Gastrocnemius medialis (tissue), 4 donors: ENCODE data around the gene PPP4C. TPM values are rescaled to one million over a fixed set of nuclear protein-coding genes. Genes with fewer than 3 reads are reported as not detected.
"Not testable (repeated sequence)": the region's sequence is repeated elsewhere in the genome, so short reads cannot be mapped to it uniquely, and the experiment has no call there.

Experiments used
- ATAC-seq, 2 donors: fragments of 150-250 bp; one replicate each; pipeline ENCODE4 v1.9.1; 2016
- DNase-seq, 2 donors: peaks; one replicate each; pipeline ENCODE4 v3.0.0-alpha.2; 2019
- H3K27ac ChIP-seq, 4 donors: fragments of 200-600 bp; sonication (generic); 1 replicate in 1 of 4; 2 replicates in 3 of 4; pipeline ENCODE4 v1.5.1; 2016 to 2018; ENCODE audit warnings: mild to moderate bottlenecking in 2 of 4, moderate library complexity in 1 of 4
- H3K27me3 ChIP-seq, 3 donors: fragments of 200-600 bp; sonication (generic) in 2 of 3; 1 replicate in 1 of 3; 2 replicates in 2 of 3; pipeline versions ENCODE4 v1.5.1 to v1.6.0; 2016 to 2019; ENCODE audit warnings: mild to moderate bottlenecking in 1 of 3, moderate library complexity in 1 of 3
- H3K36me3 ChIP-seq, 2 donors: fragments of 200-600 bp; sonication (generic) in 1 of 2; one replicate each; pipeline ENCODE4 v1.5.1; 2017 to 2018
- H3K4me1 ChIP-seq, 2 donors: fragments of 200-600 bp; sonication (generic) in 1 of 2; one replicate each; pipeline ENCODE4 v1.5.1; 2016 to 2017; ENCODE audit warnings: mild to moderate bottlenecking in 2 of 2
- H3K4me3 ChIP-seq, 4 donors: fragments of 200-600 bp; sonication (generic) in 3 of 4; 1 replicate in 1 of 4; 2 replicates in 3 of 4; pipeline ENCODE4 v1.5.1; 2016 to 2019; ENCODE audit warnings: mild to moderate bottlenecking in 2 of 4
- H3K9me3 ChIP-seq, 3 donors: fragments of 200-600 bp; sonication (generic) in 2 of 3; 1 replicate in 1 of 3; 2 replicates in 2 of 3; pipeline ENCODE4 v1.5.1; 2016 to 2019
- CTCF ChIP-seq, 5 experiments: fragments of 450-650 bp in 3 of 5; fragments of 200-600 bp in 2 of 5; sonication (generic) in 2 of 5; IDR thresholded peaks in 4 of 5; conservative IDR thresholded peaks in 1 of 5; 1 replicate in 4 of 5; 2 replicates in 1 of 5; pipeline ENCODE4 v1.5.1; 2016 to 2019; ENCODE audit warnings: antibody characterized with exemption in 5 of 5, mild to moderate bottlenecking in 3 of 5, moderate library complexity in 3 of 5
- POLR2A ChIP-seq, 2 donors: fragments of 450-650 bp; IDR thresholded peaks; one replicate each; pipeline ENCODE4 v1.6.1; 2017; ENCODE audit warnings: antibody characterized with exemption in 2 of 2, mild to moderate bottlenecking in 2 of 2, moderate library complexity in 2 of 2
- in situ Hi-C, 4 donors: fragments of 200-750 bp; cut with MboI; loops; one replicate each; pipeline versions ENCODE4 v1.15.0 to v1.8.0; 2017; ENCODE audit warnings: low sequenced_read_pairs in 4 of 4
- intact Hi-C: fragments of 100-400 bp; cut with DNase I; formaldehyde crosslinking; loops from one replicate; pipeline ENCODE4 v1.15.1; 2023; ENCODE audit warnings: low total_unique reads
- total RNA-seq, 4 donors: library from RNA; depleted of rRNA; stranded (reverse); fragments of >200 nt; gene quantifications; one replicate each; pipeline versions ENCODE4 v1.1.0 to v1.2.3, GENCODE V29; 2016

Gene PPP4C
- total RNA-seq, 4 donors from 2014 or later, result 23.8 to 64.3 (median 44.7) TPM

- ATAC-seq, result no peak
- TF ChIP-seq CTCF (IDR thresholded peaks at IDR 0.05 in 4 of 5, conservative IDR thresholded peaks at IDR 0.05 in 1 of 5) (no peak), POLR2A (IDR thresholded peaks at IDR 0.05) (no peak)
- in situ Hi-C loops (loop anchor here in 1 of 4 donors (25.0 kb wide), 1 partner anchor 292 kb away; the partner anchor contains the start of gene ZNF771), intact Hi-C loops (loop anchor here (5.0 kb wide), 1 partner anchor 577 kb away; the partner anchor contains the start of gene SRCAP)
- no peak for DNase-seq
- Histone ChIP-seq H3K27ac (peak overlapping the region in 3 of 4 donors; percentile 85 to 96 (median 89)), H3K36me3 (peaks cover 0 to 38% of the 10 kb centered on the region in 2 donors), H3K9me3 (no peaks in the 10 kb centered on the region), H3K4me3 (no peak overlapping the region), H3K4me1 (peaks cover 14 to 18% of the 10 kb centered on the region in 2 donors), H3K27me3 (no peaks in the 10 kb centered on the region)
Observed at GRCh38 chr16:30120340-30121105, 44.7 kb downstream of the PPP4C start.

GRCh38 chr16:30121741-30122571 lies 46.2 kb downstream of the PPP4C start:
- Histone ChIP-seq H3K9me3 (no peaks in the 10 kb centered on the region), H3K27me3 (no peaks in the 10 kb centered on the region), H3K4me1 (peaks cover 14 to 18% of the 10 kb centered on the region in 2 donors), H3K36me3 (peaks cover 0 to 28% of the 10 kb centered on the region in 2 donors), H3K4me3 (peak overlapping the region; percentile 79 to 92 (median 86)), H3K27ac (peak overlapping the region; percentile 85 to 96 (median 87))
- in situ Hi-C loops (loop anchor here in 1 of 4 donors (25.0 kb wide), 1 partner anchor 290 kb away; the partner anchor contains the start of gene ZNF771), intact Hi-C loops (loop anchor here (2.0 to 5.0 kb wide), 2 partner anchors 25 to 575 kb away; partner anchors contain the start of genes SRCAP and YPEL3)
- TF ChIP-seq POLR2A (IDR thresholded peaks at IDR 0.05) (peak in 1 of 2 donors; percentile 45), CTCF (IDR thresholded peaks at IDR 0.05 in 4 of 5, conservative IDR thresholded peaks at IDR 0.05 in 1 of 5) (no peak)
- DNase-seq (peak; percentile 18 to 49), ATAC-seq (peak; percentile 7 to 42)

GRCh38 chr16:30122604-30123160 lies 46.9 kb downstream of the PPP4C start:
- Histone ChIP-seq H3K4me3 (peak overlapping the region; percentile 79 to 92 (median 86)), H3K4me1 (peaks cover 14 to 18% of the 10 kb centered on the region in 2 donors), H3K27me3 (no peaks in the 10 kb centered on the region), H3K36me3 (peaks cover 0 to 20% of the 10 kb centered on the region in 2 donors), H3K27ac (peak overlapping the region; percentile 85 to 96 (median 87)), H3K9me3 (no peaks in the 10 kb centered on the region)
- intact Hi-C loops, result loop anchor here (1.0 to 5.0 kb wide), 4 partner anchors 26 to 575 kb away; partner anchors contain the start of genes ALDOA, SRCAP and YPEL3
- no peak for TF ChIP-seq POLR2A (IDR thresholded peaks at IDR 0.05)
- TF ChIP-seq CTCF (IDR thresholded peaks at IDR 0.05 in 4 of 5, conservative IDR thresholded peaks at IDR 0.05 in 1 of 5), result no peak
- in situ Hi-C loops, result loop anchor here in 1 of 4 donors (25.0 kb wide), 1 partner anchor 290 kb away; the partner anchor contains the start of gene ZNF771
- no peak for DNase-seq
- no peak for ATAC-seq

GRCh38 chr16:30124985-30125379 lies 49.2 kb downstream of the PPP4C start:
- DNase-seq (no peak), ATAC-seq (no peak)
- intact Hi-C loops, result loop anchor here (5.0 kb wide), 1 partner anchor 572 kb away; the partner anchor contains the start of gene SRCAP
- Histone ChIP-seq H3K36me3 (no peaks in the 10 kb centered on the region), H3K27ac (peak overlapping the region; percentile 61 to 96 (median 87)), H3K4me3 (no peak overlapping the region), H3K27me3 (no peaks in the 10 kb centered on the region), H3K4me1 (peaks cover 14 to 18% of the 10 kb centered on the region in 2 donors), H3K9me3 (no peaks in the 10 kb centered on the region)
- in situ Hi-C loops, result loop anchor here in 1 of 4 donors (25.0 kb wide), 1 partner anchor 287 kb away; the partner anchor contains the start of gene ZNF771
- TF ChIP-seq POLR2A (IDR thresholded peaks at IDR 0.05) (no peak), CTCF (IDR thresholded peaks at IDR 0.05 in 4 of 5, conservative IDR thresholded peaks at IDR 0.05 in 1 of 5) (no peak)

GRCh38 chr16:30125690-30126089 lies 49.9 kb downstream of the PPP4C start:
- intact Hi-C loops, result loop anchor here (1.0 kb wide), 1 partner anchor 64 kb away; no protein-coding TSS in a partner anchor

More at GRCh38 chr16:30125690-30126089, 49.9 kb downstream of the PPP4C start:
- DNase-seq, H3K9me3 ChIP-seq, ATAC-seq, H3K4me3 ChIP-seq, H3K36me3 ChIP-seq, in situ Hi-C loops, H3K27me3 ChIP-seq, H3K27ac ChIP-seq: not testable (repeated sequence)
- peaks cover 14 to 18% of the 10 kb centered on the region in 2 donors for H3K4me1 ChIP-seq
